K562 (cell line): ENCODE data around the gene ING2. TPM values are rescaled to one million over a fixed set of nuclear protein-coding genes. Genes with fewer than 3 reads are reported as not detected.
A peak's percentile ranks its signal among the peaks of the same experiment; 100 is the strongest.

ENCODE experiments used
- BHLHE40 ChIP-seq: IDR thresholded peaks from 2 replicates; pipeline ENCODE4 v1.6.1; 2011; ENCODE audit warnings: low read length, improper control_type of control experiment
- CLOCK ChIP-seq: fragments of 250-450 bp; sonication (Bioruptor Pico); IDR thresholded peaks from 2 replicates; pipeline ENCODE4 v1.4.0; 2020; ENCODE audit warnings: mild to moderate bottlenecking, moderate library complexity, borderline replicate concordance
- FOXJ2 ChIP-seq: fragments of 200-800 bp; sonication (Bioruptor generic); IDR thresholded peaks from 2 replicates; pipeline ENCODE4 v1.6.1; 2016; ENCODE audit warnings: missing genetic modification characterization, missing compliant biosample characterization
- HDAC8 ChIP-seq: fragments of 450-650 bp; IDR thresholded peaks from 2 replicates; pipeline ENCODE4 v1.6.1; 2016; ENCODE audit warnings: mild to moderate bottlenecking, missing genetic modification characterization, moderate library complexity, missing compliant biosample characterization
- HMGXB4 ChIP-seq: sonication (generic); formaldehyde crosslinking; IDR thresholded peaks from 2 replicates; pipeline ENCODE4 v1.8.1; 2023; ENCODE audit warnings: mild to moderate bottlenecking, missing genetic modification reagents
- JUND ChIP-seq, 2 experiments: IDR thresholded peaks; 2 replicates in 1 of 2; 3 replicates in 1 of 2; pipeline ENCODE4 v1.6.1; 2011; ENCODE audit warnings: borderline replicate concordance in 2 of 2, low read depth in 2 of 2, low read length in 2 of 2, improper control_type of control experiment in 1 of 2, missing biosample characterization in 1 of 2, missing genetic modification characterization in 1 of 2, missing genetic modification reagents in 1 of 2
- MYC ChIP-seq, 2 experiments: fragments of 250-450 bp in 1 of 2; sonication (Bioruptor Pico) in 1 of 2; IDR thresholded peaks; 2 replicates each; pipeline versions ENCODE4 v1.5.1 to v1.6.1; 2012 to 2021; ENCODE audit warnings: low read depth in 2 of 2, borderline replicate concordance in 1 of 2, improper control_type of control experiment in 1 of 2, low read length in 1 of 2, mild to moderate bottlenecking in 1 of 2, moderate library complexity in 1 of 2
- NCOA1 ChIP-seq: fragments of 450-650 bp; IDR thresholded peaks from 2 replicates; pipeline ENCODE4 v1.6.1; 2016; ENCODE audit warnings: low read depth
- NUFIP1 ChIP-seq: fragments of 450-650 bp; IDR thresholded peaks from 2 replicates; pipeline ENCODE4 v1.6.1; 2018; ENCODE audit not compliant: partially characterized antibody
- SAFB2 ChIP-seq: fragments of 200-400 bp; formaldehyde crosslinking; IDR thresholded peaks from 2 replicates; pipeline ENCODE4 v1.6.1; 2018; ENCODE audit warnings: borderline replicate concordance, low read length, low read depth, moderate library complexity; ENCODE audit not compliant: severe bottlenecking
- SMARCB1 ChIP-seq: IDR thresholded peaks from 2 replicates; pipeline ENCODE4 v1.6.1; 2011; ENCODE audit warnings: improper control_type of control experiment, low read depth; ENCODE audit not compliant: insufficient read length
- SNAPC5 ChIP-seq: fragments of 250-450 bp; sonication (Bioruptor Pico); IDR thresholded peaks from 2 replicates; pipeline ENCODE4 v1.8.0; 2021; ENCODE audit warnings: moderate library complexity, mild to moderate bottlenecking, inconsistent platforms
- TCF7L2 ChIP-seq: fragments of 150-350 bp; IDR thresholded peaks from 2 replicates; pipeline ENCODE4 v1.6.1; 2016; ENCODE audit warnings: low read depth, mild to moderate bottlenecking, low read length, moderate library complexity
- U2AF2 ChIP-seq: fragments of 200-400 bp; formaldehyde crosslinking; optimal IDR thresholded peaks from 2 replicates; pipeline ENCODE3; 2017; ENCODE audit warnings: low read depth, mild to moderate bottlenecking, low read length
- ZBTB11 ChIP-seq, 3 experiments: fragments of 200-800 bp in 1 of 3; fragments of 250-450 bp in 1 of 3; fragments of 450-650 bp in 1 of 3; sonication (Bioruptor Pico) in 1 of 3; sonication (Bioruptor generic) in 1 of 3; formaldehyde crosslinking in 1 of 3; IDR thresholded peaks; 2 replicates each; pipeline versions ENCODE4 v1.6.1 to v1.8.0; 2016 to 2022; ENCODE audit warnings: mild to moderate bottlenecking in 2 of 3, missing genetic modification characterization in 2 of 3, missing compliant biosample characterization in 1 of 3, moderate library complexity in 1 of 3
- ZNF354B ChIP-seq: fragments of 250-450 bp; sonication (Bioruptor Pico); IDR thresholded peaks from 2 replicates; pipeline ENCODE4 v1.4.0; 2020
- ZNF551 ChIP-seq: fragments of 250-450 bp; sonication (Bioruptor Pico); IDR thresholded peaks from 2 replicates; pipeline ENCODE4 v1.5.0; 2021; ENCODE audit warnings: mild to moderate bottlenecking, moderate library complexity
- ZNF696 ChIP-seq: fragments of 250-450 bp; sonication (Bioruptor Pico); conservative IDR thresholded peaks from 2 replicates; pipeline ENCODE4 v1.4.0; 2020; ENCODE audit warnings: mild to moderate bottlenecking, moderate library complexity
- polyA plus RNA-seq, 8 experiments: library from polyadenylated mRNA; depleted of rRNA in 4 of 8; stranded (reverse) in 5 of 8; unstranded in 3 of 8; fragments of >200 nt; fragmentation: Nextera tagmentation in 2 of 8; fragmentation: Illumina TruSeq in 1 of 8; extraction: Ambion mirVana in 2 of 8; extraction: Trizol in 1 of 8; gene quantifications; 2 replicates each; pipeline versions ENCODE4 v1.2.1 to v1.2.3, GENCODE V29; 2011 to 2014; ENCODE audit warnings: inconsistent platforms in 1 of 8, missing spikeins in 1 of 8
- total RNA-seq, 7 experiments: library from RNA; depleted of rRNA in 6 of 7; stranded (reverse); fragments of >200 nt in 6 of 7; fragmentation: Illumina TruSeq in 2 of 7; extraction: Trizol in 2 of 7; gene quantifications; 2 replicates each; pipeline versions ENCODE4 v1.2.1 to v1.2.3, GENCODE V29; 2011 to 2021; ENCODE audit warnings: low replicate concordance in 1 of 7

Gene ING2
- total and polyA plus RNA-seq, 9 of the 15 experiments (the other 6 are each of a cell fraction or from before 2014, with no cell fraction given) = 2.9 to 21.4 (median 12.4) TPM

- no peak for TF ChIP-seq HDAC8 (tag)
- TF ChIP-seq CLOCK (CRISPR knock-in tag) = no peak
- peak; percentile 40; the same call in 1 of the 2 replicates for TF ChIP-seq JUND (IDR thresholded peaks at IDR 0.05; ENCODE audit: borderline replicate concordance, low read depth, low read length)
- TF ChIP-seq JUND (tag; IDR thresholded peaks at IDR 0.05; ENCODE audit: borderline replicate concordance, low read depth, low read length) = no peak; the same call in 2 of the 3 replicates
- no peak; the same call in 1 of the 2 replicates for TF ChIP-seq BHLHE40
- no peak for TF ChIP-seq HMGXB4 (CRISPR knock-in tag)
- TF ChIP-seq NCOA1 = peak; percentile 41; the same call in 1 of the 2 replicates
- TF ChIP-seq NUFIP1 = no peak
- no peak for TF ChIP-seq SAFB2
- no peak for TF ChIP-seq ZNF354B (CRISPR knock-in tag)
- TF ChIP-seq FOXJ2 (tag) = no peak
- TF ChIP-seq MYC (IDR thresholded peaks at IDR 0.05; ENCODE audit: low read depth, low read length) = peak; percentile 57; the same call in 1 of the 2 replicates
- TF ChIP-seq MYC (CRISPR knock-in tag; IDR thresholded peaks at IDR 0.05; ENCODE audit: borderline replicate concordance, low read depth) = no peak
- TF ChIP-seq ZBTB11 (CRISPR knock-in tag; IDR thresholded peaks at IDR 0.05) = peak in 1 of 3 experiments; percentile 88; a peak in 2 of 6 replicates
- no peak for TF ChIP-seq SMARCB1
- TF ChIP-seq ZNF551 (CRISPR knock-in tag) = no peak
- TF ChIP-seq U2AF2 = no peak
- no peak for TF ChIP-seq TCF7L2
- TF ChIP-seq ZNF696 (CRISPR knock-in tag) = no peak
- no peak for TF ChIP-seq SNAPC5 (CRISPR knock-in tag)
These were observed 942 bp downstream of the ING2 start (continued) for GRCh38 chr4:183505611-183506388.
